Stimulated activated CD4-positive, alpha-beta T cell treated with anti-CD3 and anti-CD28 coated beads, Interleukin-1b, Interleukin-23, amount 100 ng/mL, for 4 hours (primary cell): ENCODE results near the gene ATG5.

ENCODE experiments used
- DNase-seq, 2 donors: peaks; one replicate each; pipeline ENCODE4 v3.0.0-alpha.2; 2020; ENCODE audit warnings: low read depth in 2 of 2

The ATG5 gene

DNA sequence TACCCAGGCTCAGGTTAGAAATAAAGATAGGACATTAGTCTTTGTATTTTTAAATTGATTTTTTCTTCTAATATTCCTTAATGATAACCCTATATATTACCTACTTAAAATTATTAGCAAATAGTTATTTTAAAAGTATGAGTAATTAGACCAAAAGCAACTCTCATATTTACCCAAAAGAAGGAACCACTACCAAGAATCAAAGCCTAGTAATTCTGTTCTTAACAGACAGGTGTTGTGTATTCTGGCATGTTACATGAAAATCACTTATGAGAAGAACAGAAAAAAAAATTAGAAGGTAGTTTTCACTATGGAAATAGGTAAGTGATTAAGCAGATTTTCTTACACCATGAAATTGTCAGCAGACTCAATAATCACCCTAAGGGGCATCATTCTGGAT is 105.1 kb downstream of the ATG5 start:
- no peak for DNase-seq

DNA sequence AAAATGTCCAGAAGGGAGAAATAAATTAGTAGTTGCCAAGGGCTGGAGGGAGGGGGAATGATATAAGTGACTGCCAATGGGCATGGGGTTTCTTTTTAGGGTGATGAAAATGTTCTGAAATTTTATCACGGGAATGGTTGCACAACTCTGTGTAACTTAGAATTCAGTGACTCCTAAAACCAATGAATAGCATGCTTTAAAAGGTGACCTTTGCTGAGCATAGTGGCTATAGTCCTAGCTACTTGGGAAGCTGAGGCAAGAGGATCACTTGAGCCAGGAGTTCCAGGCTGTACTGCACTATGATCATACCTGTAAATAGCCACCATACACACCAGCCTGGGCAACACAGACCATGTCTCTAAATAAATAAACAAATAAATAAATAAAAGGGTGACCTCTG is 109.0 kb downstream of the ATG5 start:
- DNase-seq = no peak

DNA sequence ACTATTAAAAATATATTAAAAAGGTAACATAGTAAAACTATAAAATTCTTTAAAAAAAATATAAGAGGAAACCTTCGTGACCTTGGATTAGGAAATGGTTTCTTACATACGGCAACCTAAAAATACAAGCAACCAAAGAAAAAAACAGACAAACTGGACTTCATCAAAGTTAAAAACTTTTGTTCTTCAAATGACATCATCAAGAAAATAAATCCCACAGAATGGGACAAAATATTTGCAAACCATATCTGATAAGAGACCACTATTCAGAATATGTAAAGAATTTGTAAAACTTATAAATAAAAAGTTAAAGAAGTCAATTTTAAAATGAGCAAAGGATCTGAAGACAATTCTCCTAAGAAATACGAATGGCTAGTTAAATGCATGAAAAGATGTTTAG is 110.0 kb downstream of the ATG5 start:
- no peak for DNase-seq

DNA sequence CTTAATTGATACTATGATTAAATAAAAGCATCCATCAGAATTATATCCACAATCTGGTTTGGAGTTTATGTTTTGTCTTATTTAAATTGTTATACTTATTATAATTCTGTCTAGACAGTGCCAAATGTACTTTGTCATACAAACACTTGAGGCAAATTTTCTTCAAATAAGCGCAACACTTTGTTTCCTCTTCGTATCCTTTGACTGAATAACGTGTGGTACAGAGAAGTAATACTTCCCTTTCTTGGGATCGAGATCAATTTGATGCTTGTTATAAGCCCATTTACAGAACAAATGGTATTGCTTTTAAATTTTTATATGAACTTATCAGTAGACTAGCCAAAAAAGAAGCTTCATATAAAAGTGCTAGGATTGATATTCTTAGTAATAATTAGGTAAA is 111.0 kb downstream of the ATG5 start:
- no peak for DNase-seq

DNA sequence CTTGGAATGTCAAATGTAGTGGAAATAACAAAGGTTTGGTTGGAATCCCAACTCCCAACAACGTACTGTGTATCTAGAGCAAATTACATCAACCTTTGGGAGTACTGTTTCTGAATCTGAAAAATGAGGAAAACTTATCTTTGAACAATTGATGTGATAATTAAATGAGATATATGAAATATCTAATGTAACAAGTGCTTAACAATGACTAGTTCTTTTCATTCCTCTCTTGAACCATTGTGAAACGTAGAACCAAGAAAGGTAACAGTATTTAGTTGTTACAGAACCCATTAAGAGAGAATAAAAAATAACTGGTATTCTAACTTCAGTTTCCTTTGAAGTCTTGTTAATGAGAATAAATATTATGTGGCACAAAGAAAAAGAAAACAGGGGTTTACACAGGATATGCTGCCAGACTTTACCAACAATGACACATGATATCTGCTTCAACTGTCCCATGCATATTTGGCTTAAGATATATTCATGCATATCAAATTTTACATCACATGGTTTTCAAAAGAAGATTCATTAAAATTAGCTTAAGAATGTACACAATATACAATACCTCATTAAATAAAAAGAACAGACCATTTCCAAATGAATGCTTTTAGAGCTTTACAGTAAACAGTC is 111.8 kb downstream of the ATG5 start:
- no peak for DNase-seq

DNA sequence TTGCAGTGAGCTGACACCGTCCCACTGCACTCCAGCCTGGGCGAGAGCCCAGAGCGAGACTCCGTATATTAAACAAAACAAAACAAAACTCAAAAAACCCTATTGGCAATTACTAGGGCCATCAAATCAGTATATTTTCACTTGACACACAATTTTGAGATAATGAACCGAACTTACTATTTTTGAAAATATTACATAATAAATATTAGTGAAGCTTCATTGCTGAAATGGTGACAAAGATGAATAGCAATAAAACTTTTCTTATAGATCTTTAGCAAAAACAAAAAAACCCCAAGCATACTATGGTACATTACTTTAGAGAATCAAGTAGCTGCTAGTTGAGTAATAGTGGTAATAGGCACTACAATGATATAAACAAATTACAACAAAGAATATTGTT is 113.0 kb downstream of the ATG5 start:
- no peak for DNase-seq

DNA sequence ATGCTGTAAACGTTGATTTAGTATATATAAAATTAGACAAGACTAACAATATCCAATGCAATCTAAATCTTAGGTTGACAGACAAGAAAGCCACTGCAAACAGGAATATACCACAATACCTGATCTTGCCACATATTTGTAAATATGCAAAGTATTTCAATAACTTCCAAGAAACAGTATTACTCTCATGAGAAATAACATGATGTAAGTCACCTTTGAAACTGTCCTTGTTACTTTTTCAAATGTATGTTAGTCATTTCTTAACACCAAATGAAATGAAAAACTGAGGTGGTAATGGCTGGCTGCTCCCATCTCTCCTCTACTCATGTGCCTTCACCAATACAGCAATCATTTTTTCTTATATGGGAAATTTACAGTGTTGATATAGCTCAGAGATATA is 118.7 kb downstream of the ATG5 start:
- no peak for DNase-seq

DNA sequence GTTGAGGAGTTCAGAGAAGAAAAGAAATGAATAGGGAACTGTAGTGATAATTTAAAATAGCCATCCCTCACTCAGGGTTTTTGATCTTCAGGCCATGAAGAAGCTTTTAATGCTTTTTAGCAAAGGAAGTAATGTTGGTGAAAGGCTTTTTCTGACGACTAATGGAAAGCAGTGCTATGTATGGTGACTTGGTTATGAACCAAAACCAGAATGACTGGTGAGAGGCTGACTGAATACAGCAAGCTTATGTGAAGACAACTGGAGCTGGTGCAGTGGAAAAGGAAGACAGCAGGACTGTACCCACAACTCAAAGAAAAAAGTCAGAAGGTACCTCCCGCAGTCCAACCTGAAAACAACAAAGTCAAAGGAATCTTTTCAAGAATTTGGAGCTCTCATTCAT is 120.6 kb downstream of the ATG5 start:
- DNase-seq = no peak

DNA sequence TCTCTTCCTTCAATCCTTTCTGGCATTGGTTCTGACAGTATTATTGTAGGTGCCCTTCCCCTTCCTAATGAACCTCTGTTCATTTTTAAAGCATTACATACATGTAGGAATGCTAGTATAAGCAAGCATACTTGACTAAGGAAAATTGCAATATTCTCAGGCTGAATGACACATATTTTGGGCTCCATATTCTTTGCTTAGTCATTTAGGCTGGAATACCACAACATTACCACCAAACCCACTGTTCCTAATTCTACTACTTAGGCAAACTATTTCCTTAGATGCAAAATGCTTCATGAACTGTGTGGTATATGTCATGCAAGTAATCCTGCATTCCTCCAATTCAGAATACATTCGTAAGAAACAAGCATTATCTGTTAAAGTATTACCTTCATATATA is 125.6 kb downstream of the ATG5 start:
- DNase-seq = no peak

DNA sequence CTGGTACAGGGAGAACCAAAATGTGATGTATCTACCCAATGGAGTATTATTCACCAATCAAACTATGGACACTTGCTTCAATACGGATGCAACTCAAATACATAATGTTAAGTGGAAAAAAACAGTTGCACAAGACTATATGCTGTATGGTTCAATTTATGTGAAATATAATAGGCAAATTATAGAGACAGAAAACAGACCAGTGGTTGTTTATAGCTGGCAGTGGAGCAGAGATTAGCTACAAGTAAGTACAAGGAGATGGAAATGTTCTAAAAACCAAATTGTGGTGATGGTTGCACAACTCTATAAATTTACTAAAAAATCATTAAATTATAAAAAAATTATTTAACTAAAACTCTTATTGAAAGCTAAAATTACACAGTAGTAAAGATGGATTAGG is 126.2 kb downstream of the ATG5 start:
- no peak for DNase-seq

DNA sequence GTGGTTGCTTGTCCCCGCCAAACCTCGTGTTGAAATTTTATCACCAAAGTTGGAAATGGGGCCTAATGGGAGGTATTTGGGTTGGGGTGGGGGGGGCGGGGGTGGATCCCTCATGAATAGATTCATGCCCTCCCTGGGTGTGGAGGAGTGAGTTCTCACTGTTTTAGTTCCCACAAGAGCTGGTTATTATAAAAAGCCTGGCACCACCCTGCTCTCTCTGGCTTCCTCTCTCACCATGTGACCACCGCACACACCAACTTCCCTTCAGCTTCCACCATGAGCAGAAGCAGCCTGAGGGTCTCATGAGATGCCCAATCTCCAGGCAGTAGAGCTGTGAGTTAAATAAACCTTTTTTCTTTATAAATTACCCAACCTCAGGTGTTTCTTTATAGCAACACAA is 128.1 kb downstream of the ATG5 start:
- DNase-seq = no peak

DNA sequence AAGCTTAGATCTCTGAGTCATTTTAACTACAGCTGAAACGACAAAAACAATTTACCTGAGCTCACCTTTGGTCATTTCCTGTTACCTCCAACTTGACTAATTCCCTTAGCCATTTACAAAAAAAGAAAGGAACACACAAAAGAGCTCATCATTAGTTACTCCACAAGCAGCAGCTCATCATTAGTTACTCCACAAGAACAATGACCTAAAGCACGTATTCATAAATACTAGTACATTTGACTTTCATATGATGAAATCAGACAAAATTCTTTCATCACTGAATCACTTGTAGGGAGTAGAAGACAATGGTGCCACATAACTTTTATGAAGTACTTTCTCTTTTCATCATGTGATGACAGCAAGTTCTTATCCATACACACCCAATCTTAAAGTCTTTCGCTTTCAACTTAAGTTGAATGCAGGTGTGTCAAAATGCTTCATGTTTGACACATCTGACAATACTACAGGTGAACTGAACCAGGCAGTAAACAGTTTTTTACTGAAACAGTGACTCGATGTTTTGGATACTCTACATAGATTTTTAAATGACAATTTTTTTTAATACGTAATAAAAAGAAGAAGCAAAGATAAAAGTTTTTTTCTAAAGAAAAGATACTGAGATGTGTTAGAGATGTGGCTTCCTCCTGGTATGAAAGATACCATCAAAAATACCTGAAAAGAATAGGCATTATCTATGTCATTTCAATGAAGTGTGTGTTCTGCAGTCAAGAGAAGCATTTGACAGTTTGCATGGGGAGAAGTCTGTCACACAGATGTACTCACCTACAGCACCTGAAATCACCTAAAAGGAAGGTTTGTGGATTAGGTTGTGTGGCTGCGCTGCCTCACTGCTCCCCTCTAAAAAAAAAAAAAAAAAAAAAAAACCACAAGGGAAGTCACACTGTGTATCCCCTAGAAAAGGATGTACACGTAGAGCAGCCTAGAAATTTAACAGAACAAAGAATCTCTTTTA is 130.3 kb downstream of the ATG5 start:
- no peak for DNase-seq

DNA sequence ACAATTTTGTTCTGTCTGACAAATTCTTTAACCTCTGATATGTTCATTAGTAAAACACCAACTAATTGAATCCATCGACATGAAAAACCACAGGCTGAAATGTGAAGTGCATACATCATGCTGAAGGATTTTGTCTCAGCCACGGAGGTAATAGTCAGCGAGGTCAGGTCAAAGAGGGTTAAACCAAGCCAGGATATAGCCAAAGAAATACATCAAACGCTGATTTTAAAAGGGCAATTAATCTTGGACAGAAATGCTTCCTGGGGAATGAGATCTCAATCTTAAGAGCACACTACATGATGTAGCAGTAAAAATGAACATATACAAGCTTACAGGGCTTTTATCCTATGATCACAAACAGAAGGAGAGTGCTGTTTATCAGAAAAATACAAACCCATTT is 132.7 kb downstream of the ATG5 start:
- no peak for DNase-seq

DNA sequence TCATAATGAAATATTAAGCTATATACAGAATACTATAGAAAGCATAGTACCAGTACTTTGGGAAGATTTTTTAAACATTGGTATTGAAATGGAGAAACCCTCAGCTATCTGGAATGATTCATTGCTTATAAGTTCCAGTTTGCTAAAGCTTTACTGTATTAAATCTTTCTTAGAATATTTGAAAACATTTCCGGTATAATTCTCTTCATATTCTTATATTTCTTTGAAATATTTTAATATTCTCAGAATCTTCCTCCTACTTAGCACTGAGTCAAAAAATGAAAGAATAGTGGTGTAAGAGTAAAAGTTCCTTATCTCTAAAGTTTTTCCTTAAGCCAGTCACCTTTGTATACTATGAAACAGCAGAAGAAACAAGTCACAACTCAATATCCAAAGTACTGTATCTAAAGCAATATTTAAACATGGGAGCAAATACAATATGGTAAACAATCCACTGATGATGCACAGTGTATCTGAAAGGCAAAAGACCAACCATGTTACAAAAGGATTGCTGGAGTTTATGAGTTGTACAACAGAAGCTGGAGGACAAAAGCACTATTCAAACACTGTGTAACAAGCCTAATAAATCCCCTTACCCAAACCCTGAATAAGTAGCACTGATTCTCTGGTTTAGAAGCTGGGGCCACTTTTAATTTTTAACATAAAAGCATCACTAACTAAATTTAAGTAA is 137.3 kb downstream of the ATG5 start:
- no peak for DNase-seq

DNA sequence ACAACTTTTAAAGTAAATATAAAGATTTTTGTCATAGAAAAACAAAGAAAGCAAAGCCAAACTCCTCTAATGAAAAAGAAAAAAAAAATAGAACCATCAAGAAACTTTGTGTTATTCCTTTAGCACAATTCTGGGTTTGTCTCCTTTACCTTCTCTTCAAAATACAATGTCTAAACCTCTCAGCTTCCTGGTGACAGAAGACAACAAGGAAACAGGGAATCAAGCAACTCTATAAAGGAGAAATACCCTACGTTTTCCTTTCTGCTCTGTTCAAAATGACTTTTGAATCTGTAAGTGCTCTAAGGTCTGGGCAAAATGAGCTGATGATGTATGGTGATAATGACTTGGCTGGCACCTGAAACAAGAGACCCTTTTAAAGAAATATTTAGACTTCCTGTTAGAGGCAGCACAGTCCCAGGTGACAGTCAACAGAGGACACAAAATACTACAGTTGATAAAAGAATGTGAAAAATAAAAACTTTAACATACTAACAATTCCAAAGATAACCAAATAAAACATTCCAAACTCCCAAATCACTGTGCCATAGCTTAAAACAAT is 138.1 kb downstream of the ATG5 start:
- DNase-seq = no peak

DNA sequence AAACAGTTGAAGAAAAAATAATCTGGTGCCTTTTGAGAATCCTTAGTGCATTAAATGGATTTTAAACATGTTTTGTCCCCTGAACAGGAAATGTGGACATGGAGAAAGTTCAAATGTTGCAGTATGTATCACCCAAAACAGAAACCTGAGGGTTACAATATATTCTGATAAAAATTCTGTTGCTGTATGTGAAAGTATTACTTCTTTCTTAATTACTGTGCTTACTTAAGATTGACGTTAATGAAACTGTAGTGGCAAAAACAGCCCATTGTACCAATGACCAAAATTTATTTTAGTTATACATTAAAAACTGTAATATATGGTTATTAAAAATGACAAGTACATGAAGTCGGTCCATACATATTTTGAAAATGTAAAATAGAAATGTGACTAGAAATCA is 138.8 kb downstream of the ATG5 start:
- no peak for DNase-seq

DNA sequence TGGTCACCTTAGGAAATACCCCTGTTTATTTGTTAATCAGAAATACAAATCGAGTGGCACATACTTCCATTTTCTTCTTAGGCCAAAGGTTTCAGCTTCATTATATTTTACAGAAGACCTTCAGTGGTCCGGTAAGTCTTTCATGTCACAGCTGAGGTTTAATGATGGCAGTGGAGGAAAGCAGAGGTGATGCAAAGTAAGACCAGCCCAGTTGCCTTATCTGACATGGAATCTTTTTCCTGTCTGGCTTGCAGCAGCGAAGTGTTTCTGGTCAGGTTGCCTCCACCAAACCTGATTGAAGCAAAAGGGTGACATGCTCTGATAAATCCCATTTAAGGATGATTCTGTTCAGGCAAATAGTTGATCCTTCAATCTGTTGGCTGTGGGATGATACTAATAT is 139.4 kb downstream of the ATG5 start:
- DNase-seq = no peak

DNA sequence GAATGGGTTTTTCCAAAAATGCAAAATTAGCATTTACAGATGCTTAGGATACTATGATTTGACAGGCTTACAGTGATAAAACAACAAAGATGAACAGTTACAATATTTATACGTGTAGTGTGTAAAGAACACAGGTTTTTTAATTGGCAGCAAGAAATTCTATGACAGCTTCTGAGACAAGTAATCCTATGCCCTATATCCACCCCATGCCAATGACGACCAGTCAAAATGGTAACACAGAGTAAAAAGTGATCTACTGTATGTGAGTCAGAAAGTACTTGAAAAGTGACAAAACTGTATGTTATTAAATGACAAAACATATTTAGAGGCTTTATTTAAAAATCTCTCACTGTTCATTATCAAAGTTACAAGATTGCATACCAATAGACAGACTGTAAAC is 139.9 kb downstream of the ATG5 start:
- no peak for DNase-seq

DNA sequence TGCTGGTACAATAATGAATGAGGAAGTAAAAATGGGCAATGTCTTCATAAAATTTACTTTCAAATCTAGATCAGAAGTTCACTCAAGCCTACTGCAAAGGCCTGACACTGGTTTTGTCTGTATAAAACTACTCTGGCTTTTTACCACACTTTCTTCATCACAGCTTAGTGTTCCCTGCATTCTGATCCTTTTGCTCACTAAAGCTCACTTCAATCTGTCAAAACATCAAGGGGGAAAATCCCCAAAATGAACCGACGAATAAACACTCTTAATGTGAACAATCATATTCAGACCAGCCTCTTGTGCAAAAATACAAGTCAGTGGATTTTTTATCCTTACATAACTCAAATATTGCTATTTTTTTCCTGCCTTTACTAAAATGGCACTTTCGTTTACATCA is 140.9 kb downstream of the ATG5 start:
- no peak for DNase-seq

DNA sequence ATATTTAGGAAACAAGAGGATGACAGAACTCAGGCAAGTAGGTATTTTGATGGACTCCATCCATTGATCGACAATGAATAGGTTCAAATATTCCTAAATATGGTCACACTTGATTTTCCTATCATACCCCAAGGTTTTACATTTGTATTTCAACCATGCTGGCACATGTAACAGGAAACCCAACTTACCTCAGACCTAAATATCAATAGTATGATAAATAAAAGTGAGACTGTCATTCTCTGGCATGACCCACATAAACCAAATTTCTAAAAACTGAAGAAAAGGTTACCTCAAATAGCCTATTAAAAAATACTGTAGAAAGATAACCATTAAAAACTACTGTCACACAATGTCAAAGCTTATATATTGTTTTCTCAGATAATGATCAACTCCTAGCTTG is 142.1 kb downstream of the ATG5 start:
- no peak for DNase-seq

DNA sequence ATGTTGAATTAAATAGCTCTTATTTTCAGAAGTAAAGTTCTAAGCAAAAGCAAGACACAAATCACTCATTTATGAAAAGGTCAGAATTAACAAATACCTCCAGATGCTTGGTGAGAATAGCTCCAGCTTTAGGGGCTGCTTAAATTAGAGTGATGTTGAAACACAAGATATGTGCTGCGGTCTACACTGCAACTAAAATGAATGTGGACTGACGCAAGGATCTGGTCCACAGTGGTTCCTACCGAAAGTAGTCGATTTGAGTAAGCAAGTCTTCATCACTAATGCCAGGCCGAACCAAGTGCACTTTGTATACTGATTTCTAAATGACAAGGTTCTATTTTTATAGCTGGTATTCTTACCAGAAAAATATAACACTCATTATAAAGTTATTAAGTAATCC is 143.1 kb downstream of the ATG5 start:
- no peak for DNase-seq

DNA sequence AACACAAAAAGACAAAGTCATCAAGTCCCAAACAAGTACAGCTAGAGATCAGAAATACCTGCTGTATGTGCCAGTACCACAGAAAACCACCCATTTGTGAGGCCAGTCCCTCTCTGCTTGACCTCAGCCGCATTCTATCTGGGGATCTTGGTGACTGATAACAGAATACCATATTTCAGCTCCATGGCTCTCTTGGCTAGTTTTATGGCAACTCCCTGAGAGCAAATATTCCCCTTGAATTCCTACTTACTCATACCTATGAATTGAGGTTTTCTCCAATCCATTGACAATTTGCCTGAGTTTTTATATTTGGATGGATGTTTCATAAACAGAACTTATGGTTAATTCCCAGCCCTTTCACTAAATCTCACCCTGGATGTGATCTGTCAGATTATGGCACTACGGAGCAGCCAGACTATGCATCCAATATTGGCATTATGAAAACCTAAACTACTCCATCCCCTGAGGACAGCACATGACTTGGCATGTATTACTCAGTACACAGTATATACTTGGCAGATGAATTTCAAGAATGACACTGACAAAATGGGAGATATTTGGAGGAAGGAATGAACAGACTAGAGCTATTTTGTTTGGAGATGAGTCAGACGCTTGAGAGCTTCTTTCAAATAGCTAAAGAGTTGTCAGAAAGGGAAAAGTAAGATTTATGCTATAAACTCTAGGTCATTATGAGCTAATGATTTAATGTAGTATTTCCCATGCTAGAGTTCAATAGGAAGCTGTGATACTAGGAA is 143.7 kb downstream of the ATG5 start:
- no peak for DNase-seq
